ENCODE results near the gene NADK2.
"Not testable (repeated sequence)": the region's sequence is repeated elsewhere in the genome, so short reads cannot be mapped to it uniquely, and the experiment has no call there.

The NADK2 gene

DNA sequence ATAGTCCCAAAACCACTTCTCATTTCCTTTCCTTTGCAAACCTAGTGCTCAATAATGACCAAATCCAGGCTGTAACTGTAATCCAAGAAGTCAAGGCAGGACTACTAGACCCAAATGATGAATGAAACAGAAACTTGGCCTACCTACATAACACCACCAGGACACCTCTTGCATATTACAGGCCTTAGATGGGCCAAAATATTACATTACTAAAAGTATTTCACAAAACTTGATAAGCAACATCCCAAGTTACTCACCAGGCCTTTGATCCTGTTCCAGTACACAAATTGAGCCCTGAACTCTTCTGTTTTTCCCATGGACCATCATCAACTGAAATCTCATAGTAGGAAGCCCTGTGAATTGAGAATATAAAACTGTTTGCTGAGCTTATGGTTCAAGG, 34.8 kb downstream of the NADK2 start:
- peak; percentile 40 for DNase-seq

DNA sequence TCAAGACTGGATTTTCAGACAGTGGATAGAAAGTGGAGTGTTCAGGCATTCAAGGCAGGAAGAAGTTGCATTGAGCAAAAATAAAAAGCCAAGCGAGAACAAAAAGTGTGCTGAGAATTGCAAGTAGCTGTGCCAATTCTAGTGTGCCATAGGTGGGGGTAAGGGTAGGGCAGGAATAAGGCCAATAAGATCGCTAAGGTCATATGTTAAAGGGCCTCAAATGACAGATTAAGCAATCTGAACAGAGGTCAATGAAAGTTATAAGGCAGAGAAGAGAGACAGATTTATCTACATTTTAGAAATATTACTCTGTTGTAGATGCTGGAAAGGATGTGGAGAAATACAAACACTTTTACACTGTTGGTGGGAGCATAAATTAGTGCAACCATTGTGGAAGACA, 36.4 kb downstream of the NADK2 start:
- no peak for DNase-seq

DNA sequence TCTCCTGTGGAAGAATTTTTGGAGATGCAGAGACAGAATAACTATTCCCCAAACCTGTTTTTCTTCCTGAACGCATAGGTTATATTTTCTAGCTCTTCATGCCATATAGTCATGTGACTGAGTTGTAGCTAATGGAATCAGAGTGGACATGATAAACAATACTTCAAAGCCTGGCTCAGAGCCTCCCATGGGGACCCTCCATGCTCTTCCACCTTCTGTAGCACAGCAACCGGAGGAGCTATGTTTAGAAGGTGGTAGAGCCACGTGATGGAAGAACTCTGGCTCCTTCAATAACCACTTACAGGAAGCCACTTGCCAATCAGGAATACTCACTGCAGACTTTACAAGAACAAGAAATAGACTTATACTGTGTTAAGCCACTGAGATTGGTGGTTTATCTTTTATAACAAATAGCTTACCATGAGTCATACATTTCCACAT, 39.2 kb downstream of the NADK2 start:
- DNase-seq: peak; percentile 47

DNA sequence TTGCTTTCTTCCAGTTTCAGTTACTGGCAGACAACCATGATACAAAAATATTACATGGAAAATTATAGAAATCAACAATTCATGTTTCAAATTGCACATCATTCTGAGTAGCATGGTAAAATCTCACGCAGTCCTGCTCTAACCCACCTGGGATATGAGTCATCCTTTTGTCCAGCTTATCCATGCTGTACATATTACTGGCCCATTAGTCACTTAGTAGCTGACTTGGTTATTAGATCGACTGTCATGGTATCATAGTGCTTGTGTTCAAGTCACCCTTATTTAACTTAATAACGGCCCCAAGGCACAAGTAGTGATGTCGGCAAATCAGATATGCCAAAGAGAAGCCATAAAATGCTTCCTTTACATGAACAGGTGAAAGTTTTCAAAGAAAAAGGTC, 41.2 kb downstream of the NADK2 start:
- peak; percentile 73 for DNase-seq

DNA sequence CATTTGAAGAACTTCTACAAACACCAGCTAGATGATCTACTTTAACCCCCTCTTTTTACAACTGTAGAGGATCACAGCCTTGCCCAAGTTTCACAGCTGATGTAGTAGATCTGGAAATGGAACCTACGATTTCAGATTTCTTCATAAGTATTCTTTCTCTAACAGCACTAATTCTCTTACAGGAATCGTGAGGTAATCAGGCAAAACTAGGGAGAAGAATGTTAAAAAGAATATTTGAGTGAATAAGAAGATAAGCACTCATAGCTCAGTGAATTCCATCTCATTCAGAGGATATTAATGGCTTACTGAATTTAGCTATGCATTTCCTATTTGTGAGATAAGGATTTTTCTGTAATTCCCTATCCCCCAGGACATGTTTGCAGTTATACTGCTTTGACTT, 42.1 kb downstream of the NADK2 start:
- peak; percentile 71 for DNase-seq

DNA sequence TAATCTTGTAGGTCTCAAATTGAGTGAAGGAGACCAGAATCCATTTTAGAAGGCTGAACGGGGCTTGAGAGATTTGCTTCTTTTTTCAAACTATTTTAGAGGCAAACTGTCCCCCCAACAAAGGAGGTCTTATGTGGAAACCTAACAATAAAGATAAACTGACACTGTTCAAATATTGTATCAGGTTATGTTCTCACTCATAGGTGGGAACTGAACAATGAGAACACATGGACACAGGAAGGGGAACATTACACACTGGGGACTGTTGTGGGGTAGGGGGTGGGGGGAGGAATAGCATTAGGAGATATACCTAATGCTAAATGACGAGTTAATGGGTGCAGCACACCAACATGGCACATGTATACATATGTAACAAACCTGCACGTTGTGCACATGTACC, 42.9 kb downstream of the NADK2 start:
- DNase-seq: not testable (repeated sequence)

DNA sequence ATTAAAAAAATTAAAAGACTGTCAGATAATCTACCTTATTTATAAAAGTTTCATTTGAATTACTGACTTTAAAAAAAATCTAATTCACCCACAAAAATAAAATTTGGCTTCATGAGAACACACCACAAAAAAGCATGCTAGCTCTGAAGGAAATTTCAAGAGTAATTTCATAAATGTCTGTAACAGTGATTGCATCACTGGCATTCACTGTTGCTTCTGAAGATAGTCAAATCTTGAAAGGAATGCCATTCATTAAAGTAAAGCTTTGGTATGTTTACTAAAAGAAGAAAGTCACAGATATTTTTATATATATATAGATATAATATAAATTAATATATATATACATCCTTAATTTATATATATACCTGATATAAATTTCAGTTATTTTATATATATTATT, 43.4 kb downstream of the NADK2 start:
- DNase-seq: peak; percentile 21

DNA sequence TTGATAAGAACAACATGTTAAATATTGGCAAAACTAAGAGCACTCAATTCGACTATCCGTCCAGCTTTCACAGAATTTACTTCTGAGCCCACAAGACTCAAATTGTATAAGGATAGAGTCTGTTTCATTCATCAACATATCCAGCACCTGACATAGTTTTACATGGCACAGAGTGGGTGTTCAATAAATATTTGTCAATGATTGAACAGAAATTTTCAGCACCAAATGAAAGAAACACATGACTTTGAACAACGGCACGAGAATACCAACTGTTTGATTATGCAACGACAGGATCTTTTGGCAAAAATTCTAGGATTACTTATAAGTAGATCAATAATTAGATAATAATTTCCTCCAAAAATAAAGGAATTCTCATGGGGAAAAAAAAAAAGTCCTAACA, 48.0 kb downstream of the NADK2 start:
- DNase-seq: no peak

DNA sequence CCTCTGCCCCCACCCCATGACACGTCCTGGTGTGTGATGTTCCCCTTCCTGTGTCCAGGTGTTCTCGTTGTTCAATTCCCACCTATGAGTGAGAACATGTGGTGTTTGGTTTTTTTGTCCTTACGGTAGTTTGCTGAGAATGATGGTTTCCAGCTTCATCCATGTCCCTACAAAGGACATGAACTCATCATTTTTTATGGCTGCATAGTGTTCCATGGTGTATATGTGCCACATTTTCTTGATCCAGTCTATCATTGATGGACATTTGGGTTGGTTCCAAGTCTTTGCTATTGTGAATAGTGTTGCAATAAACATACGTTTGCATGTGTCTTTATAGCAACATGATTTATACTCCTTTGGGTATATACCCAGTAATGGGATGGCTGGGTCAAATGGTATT, 57.3 kb downstream of the NADK2 start:
- not testable (repeated sequence) for DNase-seq

DNA sequence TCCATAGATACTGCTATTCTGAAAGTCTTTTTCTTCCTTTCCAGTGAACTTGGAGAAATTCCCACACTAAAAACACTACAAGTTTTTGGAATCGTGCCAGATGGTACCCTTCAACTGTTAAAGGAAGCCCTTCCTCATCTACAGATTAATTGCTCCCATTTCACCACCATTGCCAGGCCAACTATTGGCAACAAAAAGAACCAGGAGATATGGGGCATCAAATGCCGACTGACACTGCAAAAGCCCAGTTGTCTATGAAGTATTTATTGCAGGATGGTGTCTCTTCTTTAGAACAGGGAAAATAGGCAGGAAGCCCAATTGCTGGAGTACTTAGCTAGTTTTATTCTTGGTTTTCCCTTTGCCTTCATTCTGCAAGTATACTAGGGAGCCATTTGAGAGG, 60.0 kb downstream of the NADK2 start:
- no peak for DNase-seq

DNA sequence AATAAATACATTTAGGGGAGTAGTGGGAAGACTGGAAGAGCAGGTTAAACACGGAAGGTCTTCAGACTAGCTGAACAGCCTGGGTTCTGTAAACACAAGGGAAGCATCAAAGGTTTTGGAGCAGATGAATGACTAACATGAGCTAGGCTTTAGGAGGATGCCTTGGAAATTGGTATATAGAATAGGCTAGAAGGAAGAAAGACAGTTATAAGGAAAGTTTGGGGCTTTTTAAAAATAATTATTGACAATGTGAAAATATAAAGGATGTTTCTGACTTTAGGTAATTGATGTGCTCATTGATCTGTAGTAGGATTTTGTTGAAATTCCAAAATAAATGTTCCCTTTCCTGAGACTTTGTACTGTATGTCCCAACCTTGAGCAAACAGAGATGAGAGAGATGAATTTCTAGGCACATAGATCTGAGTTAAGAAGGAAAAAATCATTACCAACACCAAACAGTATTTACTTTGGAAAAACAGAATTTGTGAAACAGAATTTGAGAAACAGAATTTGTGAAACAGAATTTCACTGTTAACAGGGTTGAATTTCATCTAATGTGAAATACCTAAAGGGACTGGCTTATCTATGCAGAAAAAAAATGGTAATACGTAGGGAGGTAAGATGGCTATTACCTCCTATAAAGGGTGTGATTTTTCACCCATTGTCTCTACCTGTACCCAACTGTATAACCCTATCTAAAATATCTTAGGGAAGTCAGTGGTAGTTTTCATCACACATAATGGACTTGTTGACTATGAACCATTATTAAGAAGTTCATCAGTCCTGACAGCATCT, 61.0 kb downstream of the NADK2 start:
- no peak for DNase-seq

DNA sequence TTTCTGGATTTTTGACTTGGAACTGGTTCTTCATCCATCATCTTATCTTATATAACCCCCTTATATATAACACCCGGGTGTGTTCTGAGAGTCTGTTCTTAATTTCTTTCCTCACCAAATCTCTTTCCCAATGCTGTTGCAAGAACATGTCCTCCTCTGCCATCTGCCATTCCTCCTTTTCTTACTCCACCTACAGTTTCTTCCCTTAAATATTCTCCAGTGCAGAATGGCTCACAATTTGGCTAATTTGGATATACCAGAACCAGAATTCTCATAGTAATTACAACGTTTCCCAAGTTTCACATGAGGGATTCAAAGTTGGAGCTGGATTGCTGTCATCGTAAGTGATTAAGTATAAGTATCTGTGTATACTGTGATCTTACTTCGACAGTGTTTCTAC, 61.8 kb downstream of the NADK2 start:
- DNase-seq: no peak

DNA sequence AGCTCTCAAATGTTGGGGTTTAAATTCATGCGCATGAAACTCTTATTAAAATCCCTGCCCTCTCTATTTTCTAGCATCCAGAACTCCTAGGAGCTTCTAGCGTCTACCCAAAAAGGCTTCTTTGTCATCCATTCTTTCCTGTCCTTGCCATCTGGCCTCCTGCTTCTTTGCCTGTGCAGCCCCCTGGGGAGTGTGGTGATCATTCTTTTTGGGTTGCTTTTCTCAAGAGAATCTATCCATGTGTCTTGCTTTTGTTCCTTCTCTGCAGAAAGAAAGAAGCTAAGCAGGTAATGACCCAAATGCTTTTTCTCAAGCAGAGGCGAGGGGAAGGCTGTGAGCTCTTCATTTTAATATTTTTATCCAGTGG, 63.2 kb downstream of the NADK2 start:
- no peak for DNase-seq

DNA sequence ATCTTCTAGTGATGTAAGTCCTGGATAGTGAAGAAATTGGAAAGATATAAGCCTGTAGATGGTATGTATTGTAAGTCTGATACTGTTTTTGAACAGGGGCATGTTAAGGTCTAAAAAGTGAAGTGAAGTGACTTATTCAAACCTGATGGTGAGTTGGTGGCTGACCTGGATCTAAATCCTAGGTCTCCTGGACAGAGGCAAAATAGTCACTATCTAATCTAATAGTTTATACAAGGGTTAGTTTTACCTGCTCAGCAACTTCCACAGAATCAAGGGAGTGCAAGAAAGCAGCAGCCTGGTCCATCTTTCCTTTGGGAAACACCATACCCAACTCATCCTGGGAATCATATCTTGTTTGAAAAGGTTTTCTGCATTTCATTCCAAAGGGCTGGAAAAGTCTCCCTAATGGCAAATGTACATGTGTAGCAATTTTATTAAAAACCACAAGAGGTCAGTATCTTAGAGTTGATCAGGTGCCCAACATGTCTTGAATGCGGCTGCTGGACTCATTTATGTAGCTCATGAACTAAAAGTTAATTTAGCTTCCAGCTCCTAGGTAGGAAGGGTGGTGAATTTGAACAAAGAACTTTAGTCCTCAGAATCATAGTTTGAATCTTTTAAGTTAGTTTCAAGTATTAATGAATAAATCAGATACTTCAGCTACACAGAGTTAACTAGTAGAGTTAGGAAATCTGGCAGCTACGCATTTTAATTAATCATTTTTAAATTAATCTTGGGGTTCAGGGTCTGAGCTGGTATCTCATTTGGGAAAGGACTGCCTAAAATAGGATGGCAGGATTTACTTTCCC, 63.8 kb downstream of the NADK2 start:
- peak; percentile 12 for DNase-seq

DNA sequence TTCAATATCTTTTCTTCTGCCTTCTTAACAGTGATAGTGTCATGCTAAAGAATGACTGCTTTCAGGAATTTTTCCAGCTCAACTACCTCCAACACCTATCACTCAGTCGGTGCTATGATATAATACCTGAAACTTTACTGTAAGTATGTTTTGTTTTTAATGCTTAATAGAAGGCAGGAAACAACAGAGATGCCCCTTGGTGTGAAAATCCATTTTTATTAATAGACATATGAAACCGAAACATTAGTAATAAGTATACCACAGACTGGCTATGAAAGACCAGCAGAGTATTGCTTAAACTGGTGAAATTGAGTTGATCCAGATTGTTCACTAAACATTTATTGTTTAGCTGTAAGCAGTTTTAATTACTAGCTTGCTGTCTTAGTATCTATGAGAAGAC, 64.6 kb downstream of the NADK2 start:
- no peak for DNase-seq

DNA sequence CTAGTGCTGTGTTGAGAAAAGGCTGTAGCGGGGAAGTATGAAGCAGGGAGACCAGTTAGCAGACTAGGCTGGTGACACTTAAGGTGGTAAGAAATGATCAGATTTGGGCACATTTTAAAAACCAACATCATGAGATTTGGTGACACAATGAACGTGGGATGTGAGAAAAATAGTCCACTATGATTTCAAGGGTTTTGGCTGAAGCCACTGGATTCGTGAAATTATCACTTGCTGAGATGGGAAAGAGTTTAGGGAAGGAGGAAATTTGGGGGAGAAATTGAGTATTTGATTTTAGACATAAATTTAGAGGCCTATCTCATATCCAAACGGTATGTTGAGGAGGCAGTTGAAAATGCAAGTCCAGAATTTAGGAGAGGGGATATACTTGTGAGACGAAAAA, 66.7 kb downstream of the NADK2 start:
- DNase-seq: no peak

DNA sequence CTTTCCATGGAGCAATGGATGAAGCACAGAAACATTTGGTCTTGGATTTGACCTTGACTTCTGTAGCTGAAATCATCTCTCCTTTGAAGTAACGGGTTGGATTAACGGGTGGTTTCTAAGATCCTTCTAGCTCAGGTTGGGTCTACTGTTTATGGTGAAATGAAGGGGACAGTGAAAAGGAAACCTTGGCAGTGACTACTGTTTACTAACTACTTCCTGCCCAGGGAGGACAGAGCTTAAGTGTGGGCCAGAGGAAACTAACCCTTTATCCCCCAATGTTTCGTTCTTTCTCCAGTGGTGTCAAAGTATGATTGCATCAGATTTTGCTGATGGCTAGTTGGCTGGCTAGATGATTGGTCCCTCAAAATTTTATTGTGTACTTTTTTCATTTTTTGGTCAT, 67.6 kb downstream of the NADK2 start:
- no peak for DNase-seq

DNA sequence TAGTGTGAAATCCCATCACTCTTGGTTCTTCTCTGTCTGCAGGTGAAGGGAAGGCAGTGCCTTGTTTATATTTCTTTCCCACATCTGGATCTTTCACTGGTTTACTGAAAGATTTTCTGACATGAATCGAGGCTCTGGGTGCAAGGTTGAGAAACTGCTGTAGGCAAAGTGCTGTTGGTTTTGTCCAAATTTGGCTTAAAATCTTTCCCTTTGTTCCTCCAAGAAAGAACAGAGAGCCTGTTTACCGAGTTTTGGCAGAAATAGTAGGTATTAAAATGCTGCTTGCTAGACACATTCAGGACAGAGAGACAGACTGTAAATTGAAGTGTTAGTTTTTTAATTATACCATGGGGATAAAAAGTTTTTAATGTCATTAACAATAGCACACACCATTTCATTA, 68.3 kb downstream of the NADK2 start:
- DNase-seq: no peak

DNA sequence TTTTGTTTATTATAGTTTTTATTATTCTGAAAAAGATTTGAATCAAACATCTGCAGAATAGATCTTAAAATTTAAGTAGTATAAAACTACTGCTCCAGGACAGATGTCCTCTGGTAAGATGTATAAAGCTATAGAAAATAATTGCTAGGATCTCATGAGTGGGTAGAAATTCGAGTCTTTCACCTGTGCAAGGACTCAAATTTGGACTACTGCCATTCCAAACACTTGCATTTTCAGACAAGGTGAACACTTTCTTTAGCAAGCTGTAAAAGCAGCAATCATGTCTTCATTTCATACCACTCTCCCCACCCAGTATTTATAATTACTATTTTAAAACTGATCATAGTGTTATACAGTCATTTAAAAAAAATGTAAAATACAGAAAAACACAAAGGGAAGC, 69.1 kb downstream of the NADK2 start:
- no peak for DNase-seq

DNA sequence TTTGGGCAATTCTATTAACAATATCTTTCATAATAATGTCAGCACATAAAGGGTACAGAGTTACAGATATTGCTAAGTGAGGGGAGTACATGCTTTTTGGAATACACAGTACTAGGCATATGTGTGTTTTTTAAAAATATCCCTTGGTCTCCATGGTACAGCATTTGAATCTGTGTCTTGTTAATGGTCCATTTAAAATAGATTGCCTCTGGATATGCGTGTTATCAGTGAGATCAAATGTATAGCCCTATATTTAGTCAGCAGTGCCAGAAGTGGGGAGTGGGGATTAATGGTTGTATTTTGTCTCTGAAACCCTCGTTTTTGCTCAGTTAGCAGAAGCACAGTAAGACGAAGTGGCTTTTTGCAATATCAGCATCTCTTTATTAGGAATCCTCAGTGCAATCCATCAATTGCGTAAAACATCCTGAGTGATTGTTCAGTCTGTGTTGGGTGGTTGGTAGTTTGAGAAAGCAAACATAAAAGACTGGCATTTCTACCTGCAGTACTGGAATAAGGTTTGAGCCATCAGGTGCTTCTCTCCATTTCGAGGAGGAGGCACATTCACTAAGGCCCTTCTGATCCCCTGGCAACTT, 70.8 kb downstream of the NADK2 start:
- no peak for DNase-seq

DNA sequence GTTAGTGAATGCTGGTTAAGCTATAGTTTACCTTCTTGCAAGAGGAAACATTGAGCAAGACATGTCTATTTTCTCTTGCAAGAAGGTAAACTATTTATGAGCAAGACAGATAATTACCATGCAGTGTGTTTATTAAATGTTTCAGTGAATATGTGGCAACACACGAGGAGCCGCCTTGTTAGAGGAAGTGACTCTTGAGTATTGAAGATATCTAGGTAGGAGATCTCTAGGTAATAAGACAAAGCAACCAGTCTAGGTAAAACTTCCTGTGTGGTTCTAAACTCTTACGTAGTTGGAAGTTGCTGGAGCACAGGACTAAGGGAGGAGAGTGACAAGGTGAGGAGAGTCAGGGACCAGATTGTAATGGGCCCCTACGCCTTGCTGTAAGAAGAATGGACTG, 73.0 kb downstream of the NADK2 start:
- no peak for DNase-seq

DNA sequence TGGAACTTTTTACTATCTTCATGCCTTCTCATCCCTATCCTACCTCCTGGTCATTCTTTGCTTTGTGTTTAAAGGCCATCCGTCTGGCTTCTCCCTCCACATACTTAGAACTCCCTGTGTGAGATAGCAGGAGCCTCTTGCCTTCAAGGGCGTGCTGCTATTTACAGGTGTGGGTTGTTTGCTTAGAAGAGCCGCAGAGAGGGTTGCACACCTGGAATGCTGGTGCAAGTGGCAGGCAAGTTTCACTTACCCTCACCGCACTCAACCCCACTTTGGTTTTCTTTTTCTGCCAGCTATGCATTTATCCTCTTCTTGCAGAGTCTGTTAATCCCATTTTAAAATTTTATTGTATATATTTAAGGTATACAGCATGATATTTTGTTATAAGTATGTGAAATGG, 77.3 kb downstream of the NADK2 start:
- no peak for DNase-seq

DNA sequence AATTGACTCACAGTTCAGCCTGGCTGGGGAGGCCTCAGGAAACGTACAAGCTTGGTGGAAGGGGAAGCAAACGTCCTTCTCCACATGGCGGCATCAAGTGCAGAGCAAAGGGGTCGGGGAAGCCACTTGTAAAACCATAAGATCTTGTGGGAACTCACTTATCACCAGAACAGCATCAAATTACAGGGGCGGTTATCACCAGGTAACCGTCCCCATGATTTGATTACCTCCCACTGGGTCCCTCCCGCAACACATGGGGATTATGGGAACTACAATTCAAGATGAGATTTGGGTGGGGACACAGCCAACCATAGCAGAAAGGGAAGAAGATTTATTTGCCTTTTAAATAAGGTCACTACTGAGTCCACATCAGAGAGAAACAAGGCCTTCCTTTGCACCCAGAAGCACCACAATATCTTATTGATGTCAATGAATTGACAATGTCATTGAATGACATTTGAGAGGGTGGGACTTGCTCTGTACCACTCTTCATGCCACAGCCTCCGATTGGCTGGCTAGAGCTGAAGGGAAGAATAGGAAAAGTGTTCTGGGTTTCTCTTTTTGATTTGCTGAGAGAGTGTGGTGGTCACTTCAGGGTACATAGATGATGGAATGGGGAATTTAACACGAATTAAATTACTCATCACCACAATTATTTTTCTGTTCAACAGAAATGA, 78.8 kb downstream of the NADK2 start:
- DNase-seq: no peak

DNA sequence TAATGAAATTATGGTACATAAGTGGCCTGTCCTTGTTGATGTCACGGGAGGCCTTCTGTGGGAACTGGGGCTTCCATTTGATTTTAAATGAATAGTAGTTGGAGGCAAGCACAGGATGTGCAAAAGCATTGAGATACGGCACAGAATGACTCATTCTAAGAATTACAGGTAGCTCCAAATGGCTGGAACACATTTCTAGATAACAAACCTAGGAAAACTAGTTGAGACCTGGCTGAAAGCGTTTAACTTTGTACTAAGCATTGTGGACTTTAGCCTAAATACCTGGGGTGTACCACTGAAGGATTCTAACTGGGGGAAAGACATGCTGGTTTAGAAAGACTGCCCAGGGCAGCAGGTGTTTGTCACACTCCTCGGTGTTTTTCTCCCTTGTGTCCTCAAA, 80.4 kb downstream of the NADK2 start:
- DNase-seq: peak; percentile 11

All from NCI-H226 (cell line).